Duodenal mucosa (tissue), 2 donors: ENCODE results near the gene PPP1R2.

Experiments used
- H3K27ac ChIP-seq: one replicate; pipeline ENCODE4 v1.7.0; 2013; ENCODE audit warnings: low read depth, low read length
- H3K27me3 ChIP-seq, 2 donors: one replicate each; pipeline ENCODE4 v1.7.0; 2013; ENCODE audit warnings: low read length in 2 of 2, control low read depth in 1 of 2; ENCODE audit not compliant: insufficient read depth in 2 of 2, control insufficient read depth in 1 of 2
- H3K36me3 ChIP-seq, 2 donors: one replicate each; pipeline ENCODE4 v1.7.0; 2013; ENCODE audit warnings: low read length in 2 of 2, control low read depth in 1 of 2; ENCODE audit not compliant: insufficient read depth in 2 of 2, control insufficient read depth in 1 of 2
- H3K4me1 ChIP-seq, 2 donors: one replicate each; pipeline ENCODE4 v1.7.0; 2013; ENCODE audit warnings: low read length in 2 of 2, control low read depth in 1 of 2; ENCODE audit not compliant: insufficient read depth in 2 of 2, control insufficient read depth in 1 of 2
- H3K4me3 ChIP-seq, 2 donors: one replicate each; pipeline ENCODE4 v1.7.0; 2013; ENCODE audit warnings: low read length in 2 of 2, low read depth in 1 of 2
- H3K9ac ChIP-seq, 2 donors: one replicate each; pipeline ENCODE4 v1.7.0; 2013; ENCODE audit warnings: low read length in 2 of 2, low read depth in 1 of 2
- H3K9me3 ChIP-seq, 2 donors: one replicate each; pipeline ENCODE4 v1.7.0; 2013; ENCODE audit warnings: low read length in 2 of 2, control low read depth in 1 of 2; ENCODE audit not compliant: control insufficient read depth in 1 of 2

Gene PPP1R2

DNA sequence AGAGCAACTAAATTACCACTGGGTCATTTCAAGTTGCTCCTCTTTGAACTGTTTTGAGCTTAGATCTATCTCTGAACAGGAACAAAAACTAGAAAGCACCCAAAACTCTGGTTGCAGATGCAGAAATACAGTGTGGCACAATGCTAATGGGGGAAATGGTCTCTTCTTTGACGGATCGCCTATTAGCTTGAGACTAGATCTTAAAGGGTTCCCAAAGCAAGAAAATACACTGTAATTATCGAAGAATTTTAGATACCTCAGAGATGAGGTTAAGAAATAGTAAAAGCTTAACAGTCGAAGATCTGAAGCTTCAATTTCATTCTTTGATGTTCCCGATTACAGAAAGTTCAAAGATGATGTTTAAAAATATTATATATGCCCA is 818 bp downstream of the PPP1R2 start:
- Histone ChIP-seq H3K36me3 (peaks cover 0 to 3% of the 10 kb centered on the region in 2 donors), H3K9ac (peak overlapping the region; percentile 88 to 94), H3K4me1 (peaks cover 58 to 70% of the 10 kb centered on the region in 2 donors), H3K4me3 (peak overlapping the region; percentile 90), H3K27me3 (no peaks in the 10 kb centered on the region), H3K9me3 (no peaks in the 10 kb centered on the region), H3K27ac (peak overlapping the region; percentile 39)

DNA sequence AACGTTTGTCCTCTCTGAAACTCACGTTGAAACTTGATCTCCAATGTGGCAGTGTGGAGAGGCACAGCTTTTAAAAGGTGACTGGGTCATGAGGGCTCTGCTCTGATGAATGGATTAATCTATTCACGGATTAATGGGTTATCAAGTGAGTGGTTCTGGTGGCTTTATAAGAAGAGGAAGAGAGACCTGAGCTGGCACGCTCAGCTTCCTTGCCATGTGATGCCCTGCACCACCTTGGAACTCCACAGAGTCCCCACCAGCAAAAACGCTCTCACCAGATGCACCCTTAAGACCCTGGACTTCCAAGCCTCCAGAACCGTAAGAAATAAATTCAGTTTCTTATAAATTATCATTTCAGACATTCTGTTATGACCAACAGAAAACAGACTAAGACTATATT is 2.6 kb downstream of the PPP1R2 start:
- H3K4me1 ChIP-seq, result peaks cover 40 to 52% of the 10 kb centered on the region in 2 donors
- H3K4me3 ChIP-seq, result peak overlapping the region; percentile 90
- no peak overlapping the region for H3K27ac ChIP-seq
- H3K9ac ChIP-seq, result no peak overlapping the region
- H3K27me3 ChIP-seq, result no peaks in the 10 kb centered on the region
- peaks cover 0 to 3% of the 10 kb centered on the region in 2 donors for H3K36me3 ChIP-seq
- H3K9me3 ChIP-seq, result no peaks in the 10 kb centered on the region

DNA sequence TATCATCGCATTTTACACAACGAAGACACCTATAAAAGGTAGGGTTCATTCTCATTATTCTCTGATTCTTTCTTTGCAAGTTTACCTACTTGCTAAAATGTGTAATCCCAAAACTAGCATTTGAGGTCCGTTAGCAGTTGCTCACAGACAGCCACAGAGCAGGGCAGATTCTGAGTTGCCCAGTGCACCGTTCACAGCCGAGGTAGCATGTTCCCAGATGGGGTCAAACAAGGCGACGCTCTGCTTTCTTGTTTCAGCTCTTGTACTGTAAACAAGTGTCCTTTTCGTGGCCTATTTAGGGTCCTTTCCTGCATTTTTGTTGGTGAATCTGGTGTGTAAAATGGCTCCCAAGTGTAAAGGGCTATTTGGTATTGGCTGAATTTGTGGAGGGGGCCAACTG is 3.1 kb downstream of the PPP1R2 start:
- Histone ChIP-seq H3K9ac (peak overlapping the region in 1 of 2 donors; percentile 4), H3K4me1 (peaks cover 38 to 50% of the 10 kb centered on the region in 2 donors), H3K4me3 (peak overlapping the region; percentile 3 to 90), H3K36me3 (peaks cover 0 to 3% of the 10 kb centered on the region in 2 donors), H3K27me3 (no peaks in the 10 kb centered on the region), H3K27ac (no peak overlapping the region), H3K9me3 (no peaks in the 10 kb centered on the region)

DNA sequence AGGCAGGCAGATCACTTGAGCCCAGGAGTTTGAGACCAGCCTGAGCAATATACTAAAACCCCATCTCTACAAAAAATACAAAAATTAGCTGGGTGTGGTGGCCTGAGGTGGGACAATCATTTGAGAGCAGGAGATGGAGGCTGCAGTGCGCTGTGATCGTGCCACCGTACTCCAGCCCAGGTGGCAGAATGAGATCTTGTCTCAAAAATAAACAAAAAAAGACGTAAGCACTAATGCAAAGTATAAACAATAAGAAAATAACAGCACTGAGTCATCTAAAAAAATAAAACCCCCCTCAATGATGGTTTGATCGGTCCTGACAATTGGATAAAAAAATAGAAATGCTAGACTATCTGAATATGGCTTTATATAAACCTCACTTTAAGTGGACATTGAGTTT is 3.6 kb downstream of the PPP1R2 start:
- peaks cover 0 to 3% of the 10 kb centered on the region in 2 donors for H3K36me3 ChIP-seq
- no peak overlapping the region for H3K27ac ChIP-seq
- H3K4me1 ChIP-seq, result peaks cover 33 to 44% of the 10 kb centered on the region in 2 donors
- H3K9ac ChIP-seq, result no peak overlapping the region
- H3K4me3 ChIP-seq, result peak overlapping the region in 1 of 2 donors; percentile 3
- no peaks in the 10 kb centered on the region for H3K27me3 ChIP-seq
- H3K9me3 ChIP-seq, result no peaks in the 10 kb centered on the region

DNA sequence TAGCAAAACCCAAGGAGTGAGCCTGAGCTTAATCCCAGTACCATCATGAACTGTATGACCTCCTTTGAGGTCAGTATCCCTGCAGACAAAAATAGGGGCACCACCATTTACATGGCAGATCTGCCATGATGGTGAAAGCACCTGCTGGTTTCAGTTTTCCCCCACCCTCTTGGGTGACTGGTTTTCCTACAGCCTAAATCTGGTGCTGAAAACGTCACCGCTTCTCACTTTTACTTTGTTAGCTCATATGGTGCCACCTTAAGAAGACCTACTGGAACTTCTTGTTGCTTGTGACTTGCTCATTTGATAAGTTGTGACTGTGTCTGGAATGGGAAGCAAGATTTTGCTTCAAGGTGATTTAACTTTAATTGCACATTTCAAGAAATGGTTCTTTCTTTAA is 5.1 kb downstream of the PPP1R2 start:
- Histone ChIP-seq H3K27ac (no peak overlapping the region), H3K9me3 (no peaks in the 10 kb centered on the region), H3K4me1 (peaks cover 25 to 37% of the 10 kb centered on the region in 2 donors), H3K36me3 (peaks cover 0 to 3% of the 10 kb centered on the region in 2 donors), H3K27me3 (no peaks in the 10 kb centered on the region), H3K9ac (no peak overlapping the region), H3K4me3 (no peak overlapping the region)

DNA sequence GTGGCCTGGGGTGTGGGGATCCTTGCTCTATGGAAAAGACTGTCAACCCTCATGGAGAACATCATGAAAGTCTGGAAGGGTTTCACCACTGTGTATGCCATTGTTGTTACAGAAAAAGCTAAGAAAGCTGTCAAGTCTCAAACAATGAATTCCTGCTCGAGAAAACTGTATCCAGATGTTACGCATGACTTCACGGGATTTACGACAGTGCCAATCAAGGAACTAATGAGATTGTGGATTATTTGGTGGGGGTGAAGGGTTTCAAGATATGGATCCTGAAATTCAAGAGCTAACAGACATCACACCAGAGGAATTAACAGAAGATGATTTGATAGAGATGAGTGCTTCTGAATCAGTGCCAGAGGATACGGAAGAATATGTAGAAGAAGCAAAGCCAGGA is 7.8 kb downstream of the PPP1R2 start:
- H3K36me3 ChIP-seq, result peaks cover 0 to 3% of the 10 kb centered on the region in 2 donors
- H3K9ac ChIP-seq, result no peak overlapping the region
- H3K4me3 ChIP-seq, result no peak overlapping the region
- H3K9me3 ChIP-seq, result no peaks in the 10 kb centered on the region
- H3K4me1 ChIP-seq, result peaks cover 12 to 22% of the 10 kb centered on the region in 2 donors
- H3K27me3 ChIP-seq, result no peaks in the 10 kb centered on the region
- no peak overlapping the region for H3K27ac ChIP-seq

DNA sequence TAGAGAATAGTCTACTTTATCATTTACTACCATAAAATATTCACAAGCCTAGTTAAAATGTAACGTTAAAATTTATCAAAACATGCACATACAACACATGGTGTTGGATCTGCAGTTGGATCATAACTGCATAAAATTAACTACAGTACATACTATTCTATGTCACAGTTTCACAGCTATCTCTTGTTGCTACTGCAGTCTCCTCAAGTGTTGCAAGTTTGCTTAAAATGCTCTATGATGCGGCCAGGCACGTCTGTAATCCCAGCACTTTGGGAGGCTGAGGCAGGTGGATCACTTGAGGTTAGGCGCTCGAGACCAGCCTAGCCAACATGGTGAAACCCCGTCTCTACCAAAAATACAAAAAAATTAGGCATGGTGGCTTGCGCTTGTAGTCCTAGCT is 10.3 kb downstream of the PPP1R2 start:
- Histone ChIP-seq H3K4me3 (no peak overlapping the region), H3K4me1 (peaks cover 1 to 3% of the 10 kb centered on the region in 2 donors), H3K9ac (no peak overlapping the region), H3K36me3 (peaks cover 0 to 6% of the 10 kb centered on the region in 2 donors), H3K27ac (no peak overlapping the region), H3K27me3 (no peaks in the 10 kb centered on the region), H3K9me3 (no peaks in the 10 kb centered on the region)

DNA sequence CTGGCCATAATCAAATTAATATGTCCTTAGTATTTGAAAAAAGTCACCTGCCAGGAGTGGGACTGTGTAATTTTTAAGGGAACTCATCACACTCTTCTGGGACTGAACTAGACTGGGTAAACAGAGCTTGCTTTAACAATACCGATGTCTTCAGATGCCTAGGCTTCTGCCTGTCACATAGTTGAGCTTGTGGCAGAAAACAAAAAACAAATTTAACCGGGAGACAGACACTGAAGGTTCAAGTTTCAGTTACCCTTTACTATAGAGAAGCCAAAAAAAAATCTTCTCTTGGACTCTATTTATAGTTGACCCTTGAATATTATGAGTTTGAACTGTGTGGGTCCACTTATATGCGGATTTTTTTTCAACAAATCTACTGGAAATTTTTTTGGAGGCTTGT is 10.8 kb downstream of the PPP1R2 start:
- H3K4me1 ChIP-seq, result no peaks in the 10 kb centered on the region
- H3K9ac ChIP-seq, result no peak overlapping the region
- H3K4me3 ChIP-seq, result no peak overlapping the region
- no peaks in the 10 kb centered on the region for H3K27me3 ChIP-seq
- H3K36me3 ChIP-seq, result peaks cover 0 to 6% of the 10 kb centered on the region in 2 donors
- no peaks in the 10 kb centered on the region for H3K9me3 ChIP-seq
- H3K27ac ChIP-seq, result no peak overlapping the region

DNA sequence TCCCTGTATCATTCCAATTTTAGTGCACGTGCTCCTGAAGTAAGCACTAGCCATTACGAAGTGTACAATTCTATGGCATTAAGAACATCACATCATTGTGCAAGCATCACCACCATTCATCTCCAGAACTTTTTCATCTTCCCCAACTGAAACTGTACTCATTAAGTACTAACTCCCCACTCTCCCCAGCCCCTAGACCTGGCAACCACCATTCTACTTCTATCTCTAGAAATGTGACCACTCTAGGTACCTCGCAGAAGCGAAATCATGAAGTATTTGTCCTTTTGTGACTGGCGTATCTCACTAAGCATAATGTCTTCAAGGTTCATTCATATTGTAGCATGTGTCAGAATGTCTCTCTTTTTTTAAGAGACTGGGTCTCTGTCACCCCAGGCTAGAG is 11.4 kb downstream of the PPP1R2 start:
- H3K27ac ChIP-seq, result no peak overlapping the region

DNA sequence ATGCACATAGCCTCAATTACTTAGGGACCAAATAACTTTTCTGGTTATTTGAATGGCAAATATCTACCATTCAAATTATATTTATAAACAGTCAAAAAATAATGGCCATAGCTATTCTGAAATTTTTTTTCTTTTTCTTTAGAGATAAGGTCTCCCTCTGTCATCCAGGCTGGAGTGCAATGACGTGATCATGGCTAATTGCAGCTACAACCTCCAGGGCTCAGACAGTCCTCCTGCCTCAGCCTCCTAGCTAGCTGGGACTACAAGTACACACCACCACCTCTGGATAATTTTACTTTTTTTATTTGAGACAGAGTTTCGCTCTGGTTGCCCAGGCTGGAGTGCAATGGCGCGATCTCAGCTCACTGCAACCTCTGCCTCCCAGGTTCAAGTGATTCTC is 16.6 kb downstream of the PPP1R2 start:
- Histone ChIP-seq H3K9ac (no peak overlapping the region), H3K27ac (no peak overlapping the region), H3K9me3 (no peaks in the 10 kb centered on the region), H3K36me3 (peaks cover 10 to 30% of the 10 kb centered on the region in 2 donors), H3K4me3 (no peak overlapping the region), H3K4me1 (no peaks in the 10 kb centered on the region), H3K27me3 (no peaks in the 10 kb centered on the region)

More for the DNA sequence above, 11.4 kb downstream of the PPP1R2 start:
- Histone ChIP-seq H3K4me1 (no peaks in the 10 kb centered on the region), H3K9me3 (no peaks in the 10 kb centered on the region), H3K4me3 (no peak overlapping the region), H3K9ac (no peak overlapping the region), H3K36me3 (peaks cover 0 to 6% of the 10 kb centered on the region in 2 donors), H3K27me3 (no peaks in the 10 kb centered on the region)
